Activated naive CD8-positive, alpha-beta T cell treated with anti-CD3 and anti-CD28 coated beads for 36 hours (primary cell): ENCODE results near the gene HELT. TPM values are rescaled to one million over a fixed set of nuclear protein-coding genes. Genes with fewer than 3 reads are reported as not detected.
"Not testable (repeated sequence)": the region's sequence is repeated elsewhere in the genome, so short reads cannot be mapped to it uniquely, and the experiment has no call there.

Source experiments
- DNase-seq: peaks from one replicate; pipeline ENCODE4 v3.0.0; 2021
- H3K27ac Mint-ChIP-seq: one replicate; pipeline ENCODE4 v1.8.0; 2022; ENCODE audit warnings: mild to moderate bottlenecking, moderate library complexity, mixed read lengths
- H3K27me3 Mint-ChIP-seq: one replicate; pipeline ENCODE4 v1.8.0; 2022; ENCODE audit warnings: mild to moderate bottlenecking, mixed read lengths
- H3K36me3 Mint-ChIP-seq: one replicate; pipeline ENCODE4 v1.8.0; 2021; ENCODE audit warnings: mild to moderate bottlenecking, mixed read lengths
- H3K4me1 Mint-ChIP-seq: one replicate; pipeline ENCODE4 v1.8.0; 2021; ENCODE audit warnings: mixed read lengths
- H3K4me3 Mint-ChIP-seq: one replicate; pipeline ENCODE4 v1.8.0; 2022; ENCODE audit warnings: mild to moderate bottlenecking, moderate library complexity, mixed read lengths
- H3K9me3 Mint-ChIP-seq: one replicate; pipeline ENCODE4 v1.8.0; 2022; ENCODE audit warnings: mixed read lengths
- total RNA-seq, 2 experiments: library from RNA; stranded (reverse); gene quantifications; one replicate each; pipeline ENCODE4 v1.2.3, GENCODE V29; 2021

Gene HELT
- total RNA-seq, 2 experiments from 2014 or later, result not detected

- H3K36me3 Mint-ChIP-seq, result no peaks in the 10 kb centered on the region
- H3K4me1 Mint-ChIP-seq, result no peaks in the 10 kb centered on the region
- DNase-seq, result no peak
- H3K27ac Mint-ChIP-seq, result no peak overlapping the region
- peaks cover 1% of the 10 kb centered on the region for H3K9me3 Mint-ChIP-seq
- H3K4me3 Mint-ChIP-seq, result no peak overlapping the region
- H3K27me3 Mint-ChIP-seq, result no peaks in the 10 kb centered on the region
These were observed 25.9 kb upstream of the HELT start for GRCh38 chr4:184992422-184992821.

DNA sequence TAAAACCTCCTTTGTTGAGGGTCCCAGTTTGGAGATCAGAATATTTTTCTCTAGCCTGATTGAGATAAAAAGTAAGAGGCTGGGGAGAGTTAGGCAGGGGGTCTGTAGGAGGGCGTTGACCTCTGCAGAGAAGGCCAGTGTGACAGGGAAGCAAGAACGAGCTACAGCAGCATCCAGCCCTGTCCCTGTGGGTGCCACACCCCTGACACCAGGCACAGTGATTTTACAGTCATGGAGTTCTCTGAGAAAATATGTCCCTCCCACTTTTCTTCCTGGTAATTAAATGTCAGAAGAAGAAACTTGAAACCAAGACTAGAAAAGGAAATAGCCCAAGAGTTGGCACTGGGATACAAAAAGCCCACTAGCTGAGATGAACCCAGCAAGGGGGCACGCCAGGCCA lies 25.0 kb upstream of the HELT start:
- no peaks in the 10 kb centered on the region for H3K4me1 Mint-ChIP-seq
- H3K36me3 Mint-ChIP-seq, result no peaks in the 10 kb centered on the region
- H3K9me3 Mint-ChIP-seq, result peaks cover 1% of the 10 kb centered on the region
- no peaks in the 10 kb centered on the region for H3K27me3 Mint-ChIP-seq
- DNase-seq, result no peak
- H3K4me3 Mint-ChIP-seq, result no peak overlapping the region
- H3K27ac Mint-ChIP-seq, result no peak overlapping the region

GRCh38 chr4:184994010-184994622 lies 24.2 kb upstream of the HELT start:
- Mint-ChIP-seq H3K27ac (no peak overlapping the region), H3K4me3 (no peak overlapping the region), H3K4me1 (no peaks in the 10 kb centered on the region), H3K27me3 (no peaks in the 10 kb centered on the region), H3K9me3 (peaks cover 1% of the 10 kb centered on the region), H3K36me3 (no peaks in the 10 kb centered on the region)
- no peak for DNase-seq

GRCh38 chr4:184994623-184995010 lies 23.7 kb upstream of the HELT start:
- no peaks in the 10 kb centered on the region for H3K27me3 Mint-ChIP-seq
- no peak overlapping the region for H3K4me3 Mint-ChIP-seq
- H3K4me1 Mint-ChIP-seq, result no peaks in the 10 kb centered on the region
- no peaks in the 10 kb centered on the region for H3K36me3 Mint-ChIP-seq
- peaks cover 1% of the 10 kb centered on the region for H3K9me3 Mint-ChIP-seq
- no peak for DNase-seq
- no peak overlapping the region for H3K27ac Mint-ChIP-seq

GRCh38 chr4:184997656-184998055 lies 20.6 kb upstream of the HELT start:
- not testable (repeated sequence) for H3K9me3 Mint-ChIP-seq

DNA sequence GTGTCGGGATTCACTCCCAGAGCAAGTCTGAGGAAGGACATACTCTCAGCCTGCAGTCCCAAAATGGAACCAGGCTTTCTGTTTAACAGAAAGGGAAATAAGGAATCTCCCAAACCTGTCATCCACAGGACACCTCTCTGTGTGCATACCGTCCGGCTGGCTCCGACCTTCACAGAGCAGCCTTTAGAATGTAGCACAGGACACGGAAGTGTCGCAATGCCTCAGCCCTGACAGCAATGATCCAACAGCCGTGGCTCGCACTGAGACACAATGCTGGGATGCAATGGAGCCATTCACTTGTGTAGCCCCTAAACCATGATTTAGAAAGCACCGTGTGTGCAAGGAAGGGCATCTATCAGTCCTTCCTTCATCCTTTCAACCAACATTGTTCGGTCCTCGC lies 15.5 kb upstream of the HELT start:
- H3K36me3 Mint-ChIP-seq, result no peaks in the 10 kb centered on the region
- H3K9me3 Mint-ChIP-seq, result no peaks in the 10 kb centered on the region
- no peak overlapping the region for H3K27ac Mint-ChIP-seq
- peaks cover 6% of the 10 kb centered on the region for H3K4me1 Mint-ChIP-seq
- no peak overlapping the region for H3K4me3 Mint-ChIP-seq
- DNase-seq, result no peak
- H3K27me3 Mint-ChIP-seq, result peaks cover 31% of the 10 kb centered on the region

More at GRCh38 chr4:184997656-184998055, 20.6 kb upstream of the HELT start:
- H3K4me1 Mint-ChIP-seq, H3K4me3 Mint-ChIP-seq, DNase-seq, H3K27ac Mint-ChIP-seq, H3K27me3 Mint-ChIP-seq, H3K36me3 Mint-ChIP-seq: not testable (repeated sequence)

- Mint-ChIP-seq H3K9me3 (no peaks in the 10 kb centered on the region), H3K27ac (no peak overlapping the region), H3K4me1 (peaks cover 6% of the 10 kb centered on the region), H3K36me3 (no peaks in the 10 kb centered on the region), H3K4me3 (no peak overlapping the region), H3K27me3 (peaks cover 40% of the 10 kb centered on the region)
- no peak for DNase-seq
These were observed 14.5 kb upstream of the HELT start for GRCh38 chr4:185003596-185004351.

DNA sequence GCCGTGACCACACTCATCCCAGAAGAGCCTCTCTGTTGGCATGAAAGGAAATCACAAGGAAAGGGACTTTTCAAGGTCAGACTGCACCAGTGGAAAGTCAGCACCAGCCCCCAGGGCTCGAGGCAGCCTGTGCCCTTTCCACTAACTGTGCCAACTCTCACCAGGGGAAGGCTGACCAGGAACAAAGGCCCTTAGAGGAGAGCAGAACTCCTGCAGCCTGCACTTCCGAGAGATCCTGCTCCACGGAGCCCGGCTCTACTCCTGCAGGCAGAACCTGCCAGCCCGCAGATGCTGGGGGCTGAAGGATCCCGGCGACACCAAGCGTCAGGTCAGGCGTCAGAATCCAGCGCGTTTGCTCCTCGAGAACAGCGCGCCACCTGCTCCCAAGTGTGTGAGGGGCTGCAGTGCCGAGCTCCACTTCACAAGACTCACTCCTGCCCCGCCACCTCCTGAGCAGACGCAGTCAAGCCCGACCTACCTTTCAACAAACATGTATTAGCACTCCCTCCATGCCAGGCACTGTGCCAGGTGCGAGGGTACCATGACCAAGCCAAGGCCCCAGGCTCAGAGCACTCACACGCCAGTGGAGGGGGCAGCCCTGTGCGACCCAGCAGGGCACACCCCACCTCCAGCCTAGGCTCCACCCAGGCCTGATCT lies 13.6 kb upstream of the HELT start:
- Mint-ChIP-seq H3K27me3 (peaks cover 48% of the 10 kb centered on the region), H3K4me3 (peak overlapping the region; percentile 67), H3K27ac (no peak overlapping the region), H3K4me1 (peaks cover 6% of the 10 kb centered on the region), H3K9me3 (no peaks in the 10 kb centered on the region), H3K36me3 (no peaks in the 10 kb centered on the region)
- DNase-seq, result no peak

DNA sequence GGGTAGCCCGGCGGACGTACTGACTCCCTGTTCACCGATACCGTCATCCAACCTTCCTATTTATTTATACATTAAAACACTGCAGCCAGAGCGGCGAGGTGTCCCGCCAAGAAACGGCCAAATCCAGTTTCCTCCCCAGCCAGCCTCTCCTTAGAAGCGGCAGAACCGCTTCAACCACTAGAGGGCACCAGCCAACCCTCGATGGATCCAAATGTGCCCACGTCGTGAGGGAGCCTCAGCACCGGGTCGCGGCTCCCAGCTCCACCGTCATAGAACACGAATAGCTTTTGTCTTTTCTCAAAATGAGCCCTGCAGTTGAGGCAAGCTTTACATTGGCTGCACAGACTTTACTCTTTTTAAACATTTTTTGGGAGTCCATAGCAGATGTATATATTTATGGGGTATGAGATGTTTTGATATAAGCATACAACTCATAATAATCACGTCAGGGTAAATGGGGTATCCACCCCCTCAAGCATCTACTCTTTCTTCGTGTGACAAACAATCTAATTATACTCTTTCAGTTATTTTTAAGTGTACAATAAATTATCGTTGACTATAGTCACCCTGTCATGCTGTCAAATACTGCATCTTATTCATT lies 13.0 kb upstream of the HELT start:
- H3K4me3 Mint-ChIP-seq, result peak overlapping the region; percentile 67
- peaks cover 6% of the 10 kb centered on the region for H3K4me1 Mint-ChIP-seq
- H3K36me3 Mint-ChIP-seq, result no peaks in the 10 kb centered on the region
- peaks cover 53% of the 10 kb centered on the region for H3K27me3 Mint-ChIP-seq
- DNase-seq, result peak; percentile 79
- H3K9me3 Mint-ChIP-seq, result no peaks in the 10 kb centered on the region
- H3K27ac Mint-ChIP-seq, result no peak overlapping the region

DNA sequence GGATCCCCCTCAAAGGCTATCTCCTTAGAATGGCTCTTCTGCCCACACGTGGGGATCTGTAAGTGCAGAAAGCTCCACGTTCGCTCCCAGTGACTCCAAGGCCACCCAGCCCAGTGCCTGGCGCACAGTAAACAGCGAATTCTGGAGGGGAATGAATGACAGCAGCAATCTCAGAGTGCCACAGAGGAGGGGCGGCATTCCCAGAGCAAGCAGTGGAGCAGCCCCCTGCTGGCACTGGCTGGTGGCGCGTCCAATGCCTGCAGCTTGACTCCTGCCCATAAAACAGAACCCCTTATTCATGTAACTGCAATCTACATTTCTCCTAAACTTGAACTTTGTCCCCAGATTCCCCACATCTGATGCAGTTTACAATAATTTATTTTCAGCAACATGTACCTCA lies 6.9 kb upstream of the HELT start:
- Mint-ChIP-seq H3K4me3 (no peak overlapping the region), H3K27me3 (peaks cover 86% of the 10 kb centered on the region), H3K9me3 (no peaks in the 10 kb centered on the region), H3K27ac (no peak overlapping the region), H3K4me1 (peaks cover 10% of the 10 kb centered on the region), H3K36me3 (no peaks in the 10 kb centered on the region)
- DNase-seq, result no peak

GRCh38 chr4:185013417-185014125 lies 4.7 kb upstream of the HELT start:
- Mint-ChIP-seq H3K27ac (no peak overlapping the region), H3K4me1 (peaks cover 12% of the 10 kb centered on the region), H3K4me3 (no peak overlapping the region), H3K9me3 (no peaks in the 10 kb centered on the region), H3K36me3 (no peaks in the 10 kb centered on the region), H3K27me3 (peaks cover 90% of the 10 kb centered on the region)
- DNase-seq, result no peak

DNA sequence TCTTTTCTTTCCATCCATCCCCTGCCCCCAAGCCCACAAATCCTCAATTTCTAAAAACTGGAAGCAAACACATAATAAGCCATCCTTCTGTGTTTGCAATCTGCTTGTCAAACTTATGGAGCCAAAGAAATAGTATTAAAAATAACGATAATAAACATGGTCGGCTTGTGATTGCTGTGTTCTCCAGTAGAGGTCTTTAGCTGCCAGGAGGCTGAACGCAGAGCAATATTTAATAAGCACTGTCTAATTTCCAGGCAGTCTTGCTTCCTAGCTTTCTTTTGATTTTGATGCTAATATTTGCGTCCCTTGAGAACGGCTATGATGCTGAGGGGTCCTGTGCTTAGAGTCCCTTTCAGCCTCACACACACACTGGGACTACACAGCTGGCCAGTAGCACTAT lies 3.2 kb upstream of the HELT start:
- no peak overlapping the region for H3K27ac Mint-ChIP-seq
- DNase-seq, result no peak
- H3K36me3 Mint-ChIP-seq, result no peaks in the 10 kb centered on the region
- H3K4me3 Mint-ChIP-seq, result no peak overlapping the region
- H3K9me3 Mint-ChIP-seq, result no peaks in the 10 kb centered on the region
- H3K27me3 Mint-ChIP-seq, result peaks cover 93% of the 10 kb centered on the region
- peaks cover 18% of the 10 kb centered on the region for H3K4me1 Mint-ChIP-seq

DNA sequence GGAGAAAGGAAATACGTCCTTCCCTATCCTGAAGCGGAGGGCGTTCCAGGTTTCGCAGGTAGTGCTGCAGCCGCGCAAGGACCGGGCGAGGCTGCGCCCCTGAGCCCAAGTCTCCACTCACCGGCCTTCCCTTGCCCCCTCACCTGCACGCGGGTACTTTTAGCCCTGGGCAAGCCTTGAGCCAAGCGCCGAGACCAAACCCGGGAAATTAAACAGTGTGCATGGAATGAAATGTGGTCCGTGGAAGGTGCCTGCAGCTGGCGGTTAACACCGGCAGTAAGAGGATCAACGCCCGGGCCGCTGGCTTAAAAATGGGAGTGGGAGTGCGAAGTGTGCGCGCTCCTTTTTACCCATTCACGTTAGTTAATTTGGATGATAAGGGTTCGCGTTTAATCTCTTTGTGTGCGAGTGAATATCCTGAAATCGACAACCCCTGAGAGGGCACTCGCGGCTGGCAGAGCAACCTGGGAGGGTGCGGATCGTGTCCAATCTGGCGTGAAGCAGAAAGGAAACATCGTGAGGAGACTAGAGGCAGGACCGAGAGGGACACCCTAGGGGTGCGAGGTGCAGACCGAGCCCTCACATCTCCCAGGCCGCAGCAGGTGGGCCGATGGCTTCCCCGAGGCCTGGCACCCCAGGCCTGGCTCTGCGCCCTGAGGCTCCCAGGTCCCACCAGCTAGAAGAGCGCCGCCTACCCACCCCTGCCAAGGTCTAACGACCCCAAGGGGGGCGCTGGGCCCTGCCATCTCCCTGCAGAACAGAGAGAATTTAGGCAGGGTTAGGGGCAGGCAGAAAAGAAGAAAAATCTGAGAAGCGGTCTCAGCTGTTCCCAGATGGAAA lies 2.0 kb upstream of the HELT start:
- DNase-seq, result no peak

More for the DNA sequence above, 2.0 kb upstream of the HELT start:
- Mint-ChIP-seq H3K4me1 (peaks cover 20% of the 10 kb centered on the region), H3K27ac (no peak overlapping the region), H3K4me3 (no peak overlapping the region), H3K9me3 (no peaks in the 10 kb centered on the region), H3K27me3 (peaks cover 94% of the 10 kb centered on the region), H3K36me3 (no peaks in the 10 kb centered on the region)
